WTC11 (cell line): ENCODE results near the gene VWA3A. TPM values are rescaled to one million over a fixed set of nuclear protein-coding genes. Genes with fewer than 3 reads are reported as not detected.

Experiments
- ATAC-seq: fragments of 200-7000 bp; cut with Tn5 transposase; 2 replicates; pipeline ENCODE4 v1.10.0; 2021; ENCODE audit warnings: mild to moderate bottlenecking, moderate library complexity
- CTCF ChIA-PET: fragments of 300-600 bp; sonication (Branson Sonifier 250); formaldehyde crosslinking; loops from one replicate; lab custom pipeline; 2021; ENCODE audit warnings: antibody characterized with exemption; lab: Charles Lee
- POLR2A ChIA-PET: fragments of 350-600 bp; sonication (Branson Sonifier 250); formaldehyde crosslinking; loops from one replicate; lab custom pipeline; 2021; ENCODE audit warnings: antibody characterized with exemption; lab: Charles Lee
- DNase-seq: peaks from one replicate; pipeline ENCODE4 v3.0.0; 2021; ENCODE audit warnings: low spot score
- H3K27ac Mint-ChIP-seq: 2 replicates; pipeline ENCODE4 v1.8.0; 2021; ENCODE audit warnings: mixed read lengths
- H3K27me3 Mint-ChIP-seq: 2 replicates; pipeline ENCODE4 v1.8.0; 2021; ENCODE audit warnings: low read depth, mild to moderate bottlenecking, moderate library complexity, mixed read lengths
- H3K36me3 Mint-ChIP-seq: 2 replicates; pipeline ENCODE4 v1.8.0; 2021; ENCODE audit warnings: mixed read lengths
- H3K4me1 Mint-ChIP-seq: 2 replicates; pipeline ENCODE4 v1.8.0; 2022; ENCODE audit warnings: mixed read lengths
- H3K4me3 Mint-ChIP-seq: 2 replicates; pipeline ENCODE4 v1.8.0; 2021; ENCODE audit warnings: mild to moderate bottlenecking, moderate library complexity, mixed read lengths
- H3K9me3 Mint-ChIP-seq: 2 replicates; pipeline ENCODE4 v1.8.0; 2021; ENCODE audit warnings: mixed read lengths
- AFF4 ChIP-seq: sonication (generic); formaldehyde crosslinking; IDR thresholded peaks from 2 replicates; pipeline ENCODE4 v1.8.1; 2023; ENCODE audit warnings: mild to moderate bottlenecking, missing genetic modification reagents, borderline replicate concordance
- FOXK1 ChIP-seq: sonication (generic); formaldehyde crosslinking; IDR thresholded peaks from 2 replicates; pipeline ENCODE4 v1.8.0; 2022; ENCODE audit warnings: mild to moderate bottlenecking, moderate library complexity, missing genetic modification reagents
- GRHL2 ChIP-seq: fragments of 250-450 bp; sonication (Bioruptor Pico); IDR thresholded peaks from 2 replicates; pipeline ENCODE4 v1.8.0; 2022; ENCODE audit warnings: mild to moderate bottlenecking, moderate library complexity; ENCODE audit not compliant: insufficient replicate concordance, severe bottlenecking
- HMGA2 ChIP-seq: fragments of 250-450 bp; sonication (Bioruptor Pico); IDR thresholded peaks from 2 replicates; pipeline ENCODE4 v1.4.0; 2021; ENCODE audit warnings: mild to moderate bottlenecking, moderate library complexity
- JAZF1 ChIP-seq: fragments of 250-450 bp; sonication (Bioruptor Pico); IDR thresholded peaks from 2 replicates; pipeline ENCODE4 v1.9.0; 2021; ENCODE audit warnings: moderate library complexity, mild to moderate bottlenecking, inconsistent platforms
- KAT7 ChIP-seq: sonication (generic); formaldehyde crosslinking; IDR thresholded peaks from 2 replicates; pipeline ENCODE4 v1.8.1; 2023; ENCODE audit warnings: missing genetic modification reagents, mild to moderate bottlenecking, borderline replicate concordance
- MXD4 ChIP-seq: fragments of 250-450 bp; sonication (Bioruptor Pico); IDR thresholded peaks from 2 replicates; pipeline ENCODE4 v1.8.0; 2021; ENCODE audit warnings: mild to moderate bottlenecking, moderate library complexity, borderline replicate concordance
- NFATC4 ChIP-seq: fragments of 250-450 bp; sonication (Bioruptor Pico); IDR thresholded peaks from 2 replicates; pipeline ENCODE4 v1.9.0; 2021; ENCODE audit warnings: mild to moderate bottlenecking
- NFYB ChIP-seq: sonication (generic); formaldehyde crosslinking; conservative IDR thresholded peaks from 2 replicates; pipeline ENCODE4 v1.8.0; 2022; ENCODE audit warnings: low read depth, missing genetic modification reagents
- RORB ChIP-seq: fragments of 250-450 bp; sonication (Bioruptor Pico); IDR thresholded peaks from 2 replicates; pipeline ENCODE4 v1.9.0; 2021; ENCODE audit warnings: mild to moderate bottlenecking
- ZNF121 ChIP-seq: sonication (generic); formaldehyde crosslinking; IDR thresholded peaks from 2 replicates; pipeline ENCODE4 v1.8.0; 2023; ENCODE audit warnings: missing genetic modification reagents
- ZNF219 ChIP-seq: sonication (generic); formaldehyde crosslinking; IDR thresholded peaks from 2 replicates; pipeline ENCODE4 v1.8.0; 2023; ENCODE audit warnings: missing genetic modification reagents, mild to moderate bottlenecking, borderline replicate concordance
- ZNF317 ChIP-seq: sonication (generic); formaldehyde crosslinking; IDR thresholded peaks from 2 replicates; pipeline ENCODE4 v1.8.1; 2023; ENCODE audit warnings: low read depth, mild to moderate bottlenecking, moderate library complexity, missing genetic modification reagents, borderline replicate concordance
- ZNF396 ChIP-seq: fragments of 250-450 bp; sonication (Bioruptor Pico); IDR thresholded peaks from 2 replicates; pipeline ENCODE4 v1.8.0; 2021; ENCODE audit warnings: mild to moderate bottlenecking, moderate library complexity, borderline replicate concordance
- ZNF416 ChIP-seq: fragments of 250-450 bp; sonication (Bioruptor Pico); IDR thresholded peaks from 2 replicates; pipeline ENCODE4 v1.9.0; 2021; ENCODE audit warnings: mild to moderate bottlenecking, inconsistent platforms
- total RNA-seq: library from RNA; stranded (reverse); gene quantifications from 3 replicates; pipeline ENCODE4 v1.2.3, GENCODE V29; 2021
- TF ChIP-seq, protein P1 (sequence below): fragments of 250-450 bp; sonication (Bioruptor Pico); IDR thresholded peaks from 2 replicates; pipeline ENCODE4 v1.9.0; 2021; ENCODE audit warnings: mild to moderate bottlenecking
- TF ChIP-seq, protein P2 (sequence below): sonication (generic); formaldehyde crosslinking; IDR thresholded peaks from 2 replicates; pipeline ENCODE4 v1.8.1; 2022; ENCODE audit warnings: mild to moderate bottlenecking, missing genetic modification reagents, moderate library complexity, borderline replicate concordance
- TF ChIP-seq, protein P3 (sequence below): sonication (generic); formaldehyde crosslinking; IDR thresholded peaks from 2 replicates; pipeline ENCODE4 v1.8.1; 2023; ENCODE audit warnings: mild to moderate bottlenecking, missing genetic modification reagents, moderate library complexity
- TF ChIP-seq, protein P4 (sequence below): sonication (generic); formaldehyde crosslinking; IDR thresholded peaks from 2 replicates; pipeline ENCODE4 v1.8.0; 2022; ENCODE audit warnings: missing genetic modification reagents

Gene VWA3A
- total RNA-seq, 1 experiment from 2014 or later: 0.11 TPM

- TF ChIP-seq, protein P1, sequence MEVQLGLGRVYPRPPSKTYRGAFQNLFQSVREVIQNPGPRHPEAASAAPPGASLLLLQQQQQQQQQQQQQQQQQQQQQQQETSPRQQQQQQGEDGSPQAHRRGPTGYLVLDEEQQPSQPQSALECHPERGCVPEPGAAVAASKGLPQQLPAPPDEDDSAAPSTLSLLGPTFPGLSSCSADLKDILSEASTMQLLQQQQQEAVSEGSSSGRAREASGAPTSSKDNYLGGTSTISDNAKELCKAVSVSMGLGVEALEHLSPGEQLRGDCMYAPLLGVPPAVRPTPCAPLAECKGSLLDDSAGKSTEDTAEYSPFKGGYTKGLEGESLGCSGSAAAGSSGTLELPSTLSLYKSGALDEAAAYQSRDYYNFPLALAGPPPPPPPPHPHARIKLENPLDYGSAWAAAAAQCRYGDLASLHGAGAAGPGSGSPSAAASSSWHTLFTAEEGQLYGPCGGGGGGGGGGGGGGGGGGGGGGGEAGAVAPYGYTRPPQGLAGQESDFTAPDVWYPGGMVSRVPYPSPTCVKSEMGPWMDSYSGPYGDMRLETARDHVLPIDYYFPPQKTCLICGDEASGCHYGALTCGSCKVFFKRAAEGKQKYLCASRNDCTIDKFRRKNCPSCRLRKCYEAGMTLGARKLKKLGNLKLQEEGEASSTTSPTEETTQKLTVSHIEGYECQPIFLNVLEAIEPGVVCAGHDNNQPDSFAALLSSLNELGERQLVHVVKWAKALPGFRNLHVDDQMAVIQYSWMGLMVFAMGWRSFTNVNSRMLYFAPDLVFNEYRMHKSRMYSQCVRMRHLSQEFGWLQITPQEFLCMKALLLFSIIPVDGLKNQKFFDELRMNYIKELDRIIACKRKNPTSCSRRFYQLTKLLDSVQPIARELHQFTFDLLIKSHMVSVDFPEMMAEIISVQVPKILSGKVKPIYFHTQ (CRISPR knock-in tag): no peak
- TF ChIP-seq JAZF1 (CRISPR knock-in tag): no peak
- no peak for TF ChIP-seq ZNF219 (CRISPR knock-in tag)
- no peak for TF ChIP-seq ZNF317 (CRISPR knock-in tag)
- TF ChIP-seq, all 79 proteins: peak for 0
These were observed 40.5 kb downstream of the VWA3A start (continued) for GRCh38 chr16:22132801-22133200.

DNA sequence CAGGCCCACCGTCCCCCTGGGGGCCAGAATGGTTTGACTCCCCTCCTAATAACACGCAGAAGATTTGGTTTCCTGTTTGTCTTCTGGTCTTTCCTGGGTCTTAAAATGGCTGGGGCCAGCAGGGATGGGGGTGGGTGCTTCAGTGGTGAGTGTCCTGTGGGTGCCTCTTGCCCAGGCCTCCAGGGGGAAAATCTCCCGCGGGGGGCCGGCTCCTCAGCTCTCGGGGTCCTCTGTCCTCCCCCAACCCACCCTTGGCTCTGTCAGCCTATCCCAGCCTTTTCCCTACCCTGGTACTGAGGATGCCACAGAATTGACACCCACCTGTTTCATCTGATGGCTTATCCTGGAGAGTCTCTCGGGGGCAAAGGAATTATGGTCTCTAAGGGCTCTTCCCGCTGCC is 46.1 kb downstream of the VWA3A start:
- Mint-ChIP-seq H3K9me3 (no peaks in the 10 kb centered on the region), H3K27me3 (no peaks in the 10 kb centered on the region), H3K4me3 (no peak overlapping the region), H3K4me1 (peaks cover 10% of the 10 kb centered on the region; the same call in 1 of the 2 replicates), H3K27ac (no peak overlapping the region), H3K36me3 (no peaks in the 10 kb centered on the region)
- DNase-seq (no peak), ATAC-seq (no peak)
- CTCF ChIA-PET: interaction anchor here (1.1 to 2.2 kb wide), 3 partner anchors 38 to 61 kb away, joined by 4 to 7 read pairs (median 4); no protein-coding TSS in a partner anchor
- POLR2A ChIA-PET: no interaction called here
- TF ChIP-seq MXD4 (CRISPR knock-in tag) (no peak), ZNF396 (no peak)
- TF ChIP-seq, protein P2, sequence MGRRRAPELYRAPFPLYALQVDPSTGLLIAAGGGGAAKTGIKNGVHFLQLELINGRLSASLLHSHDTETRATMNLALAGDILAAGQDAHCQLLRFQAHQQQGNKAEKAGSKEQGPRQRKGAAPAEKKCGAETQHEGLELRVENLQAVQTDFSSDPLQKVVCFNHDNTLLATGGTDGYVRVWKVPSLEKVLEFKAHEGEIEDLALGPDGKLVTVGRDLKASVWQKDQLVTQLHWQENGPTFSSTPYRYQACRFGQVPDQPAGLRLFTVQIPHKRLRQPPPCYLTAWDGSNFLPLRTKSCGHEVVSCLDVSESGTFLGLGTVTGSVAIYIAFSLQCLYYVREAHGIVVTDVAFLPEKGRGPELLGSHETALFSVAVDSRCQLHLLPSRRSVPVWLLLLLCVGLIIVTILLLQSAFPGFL (CRISPR knock-in tag): no peak

GRCh38 chr16:22139008-22139407 is 46.7 kb downstream of the VWA3A start:
- POLR2A ChIA-PET: no interaction called here
- Mint-ChIP-seq H3K4me3 (no peak overlapping the region), H3K9me3 (no peaks in the 10 kb centered on the region), H3K4me1 (peaks cover 10% of the 10 kb centered on the region; the same call in 1 of the 2 replicates), H3K36me3 (no peaks in the 10 kb centered on the region), H3K27ac (no peak overlapping the region), H3K27me3 (no peaks in the 10 kb centered on the region)
- no peak for ATAC-seq
- CTCF ChIA-PET: interaction anchor here (1.2 to 1.3 kb wide), 2 partner anchors 15 to 61 kb away, joined by 3 to 4 read pairs; no protein-coding TSS in a partner anchor
- DNase-seq: no peak
- TF ChIP-seq FOXK1 (no peak), KAT7 (CRISPR knock-in tag) (no peak), GRHL2 (no peak), HMGA2 (CRISPR knock-in tag) (no peak), RORB (CRISPR knock-in tag) (no peak), AFF4 (CRISPR knock-in tag) (no peak), NFATC4 (CRISPR knock-in tag) (no peak), ZNF416 (no peak), NFYB (CRISPR knock-in tag) (no peak), ZNF121 (no peak), ZNF317 (CRISPR knock-in tag) (no peak)
- TF ChIP-seq, protein P3, sequence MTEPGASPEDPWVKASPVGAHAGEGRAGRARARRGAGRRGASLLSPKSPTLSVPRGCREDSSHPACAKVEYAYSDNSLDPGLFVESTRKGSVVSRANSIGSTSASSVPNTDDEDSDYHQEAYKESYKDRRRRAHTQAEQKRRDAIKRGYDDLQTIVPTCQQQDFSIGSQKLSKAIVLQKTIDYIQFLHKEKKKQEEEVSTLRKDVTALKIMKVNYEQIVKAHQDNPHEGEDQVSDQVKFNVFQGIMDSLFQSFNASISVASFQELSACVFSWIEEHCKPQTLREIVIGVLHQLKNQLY (CRISPR knock-in tag): no peak
- TF ChIP-seq, protein P4, sequence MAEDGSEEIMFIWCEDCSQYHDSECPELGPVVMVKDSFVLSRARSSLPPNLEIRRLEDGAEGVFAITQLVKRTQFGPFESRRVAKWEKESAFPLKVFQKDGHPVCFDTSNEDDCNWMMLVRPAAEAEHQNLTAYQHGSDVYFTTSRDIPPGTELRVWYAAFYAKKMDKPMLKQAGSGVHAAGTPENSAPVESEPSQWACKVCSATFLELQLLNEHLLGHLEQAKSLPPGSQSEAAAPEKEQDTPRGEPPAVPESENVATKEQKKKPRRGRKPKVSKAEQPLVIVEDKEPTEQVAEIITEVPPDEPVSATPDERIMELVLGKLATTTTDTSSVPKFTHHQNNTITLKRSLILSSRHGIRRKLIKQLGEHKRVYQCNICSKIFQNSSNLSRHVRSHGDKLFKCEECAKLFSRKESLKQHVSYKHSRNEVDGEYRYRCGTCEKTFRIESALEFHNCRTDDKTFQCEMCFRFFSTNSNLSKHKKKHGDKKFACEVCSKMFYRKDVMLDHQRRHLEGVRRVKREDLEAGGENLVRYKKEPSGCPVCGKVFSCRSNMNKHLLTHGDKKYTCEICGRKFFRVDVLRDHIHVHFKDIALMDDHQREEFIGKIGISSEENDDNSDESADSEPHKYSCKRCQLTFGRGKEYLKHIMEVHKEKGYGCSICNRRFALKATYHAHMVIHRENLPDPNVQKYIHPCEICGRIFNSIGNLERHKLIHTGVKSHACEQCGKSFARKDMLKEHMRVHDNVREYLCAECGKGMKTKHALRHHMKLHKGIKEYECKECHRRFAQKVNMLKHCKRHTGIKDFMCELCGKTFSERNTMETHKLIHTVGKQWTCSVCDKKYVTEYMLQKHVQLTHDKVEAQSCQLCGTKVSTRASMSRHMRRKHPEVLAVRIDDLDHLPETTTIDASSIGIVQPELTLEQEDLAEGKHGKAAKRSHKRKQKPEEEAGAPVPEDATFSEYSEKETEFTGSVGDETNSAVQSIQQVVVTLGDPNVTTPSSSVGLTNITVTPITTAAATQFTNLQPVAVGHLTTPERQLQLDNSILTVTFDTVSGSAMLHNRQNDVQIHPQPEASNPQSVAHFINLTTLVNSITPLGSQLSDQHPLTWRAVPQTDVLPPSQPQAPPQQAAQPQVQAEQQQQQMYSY (CRISPR knock-in tag): no peak
